H1 (cell line): ENCODE measurements around the gene RMP24.

ENCODE experiments used
- CTCF ChIA-PET: fragments of 300-600 bp; sonication (Branson Sonifier 250); formaldehyde crosslinking; loops from one replicate; lab custom pipeline; 2021; ENCODE audit not compliant: partially characterized antibody; lab: Charles Lee
- POLR2A ChIA-PET: fragments of 300-600 bp; sonication (Branson Sonifier 250); formaldehyde crosslinking; loops from one replicate; lab custom pipeline; 2021; ENCODE audit warnings: inconsistent platforms; ENCODE audit not compliant: partially characterized antibody; lab: Charles Lee
- DNase-seq, 2 experiments: peaks; one replicate each; pipeline versions ENCODE4 v3.0.0 to v3.0.0-alpha.2; 2010 to 2022; ENCODE audit warnings: low spot score in 2 of 2, low read depth in 1 of 2, mixed read lengths in 1 of 2
- FAIRE-seq: peaks from 2 replicates; lab custom pipeline; 2011; peaks lifted over from hg19 to GRCh38; lab: Jason Lieb, UNC
- H2AFZ ChIP-seq: 2 replicates; pipeline ENCODE4 v1.8.1; 2012; ENCODE audit warnings: low read length, inconsistent platforms
- H2AK5ac ChIP-seq: 2 replicates; pipeline ENCODE4 v1.6.1; 2013; ENCODE audit warnings: low read depth, low read length
- H2BK120ac ChIP-seq: replicated peaks from 2 replicates; pipeline ENCODE3; 2013; ENCODE audit warnings: low read depth, low read length, inconsistent platforms
- H2BK12ac ChIP-seq: 2 replicates; pipeline ENCODE4 v1.6.1; 2013; ENCODE audit warnings: low read depth, low read length
- H2BK15ac ChIP-seq: 2 replicates; pipeline ENCODE4 v1.6.1; 2013; ENCODE audit warnings: low read length
- H2BK20ac ChIP-seq: 2 replicates; pipeline ENCODE4 v1.6.1; 2013; ENCODE audit warnings: low read length
- H2BK5ac ChIP-seq: 2 replicates; pipeline ENCODE4 v1.6.1; 2013; ENCODE audit warnings: low read depth, low read length
- H3K14ac ChIP-seq: 2 replicates; pipeline ENCODE4 v1.6.1; 2013; ENCODE audit warnings: inconsistent platforms; ENCODE audit not compliant: insufficient read length
- H3K18ac ChIP-seq: 2 replicates; pipeline ENCODE4 v1.6.1; 2013; ENCODE audit warnings: low read length; ENCODE audit errors: extremely low read depth
- H3K23ac ChIP-seq: 2 replicates; pipeline ENCODE4 v1.6.1; 2013; ENCODE audit warnings: inconsistent platforms; ENCODE audit not compliant: insufficient read length
- H3K23me2 ChIP-seq: 2 replicates; pipeline ENCODE4 v1.6.1; 2013; ENCODE audit warnings: low read depth, low read length
- H3K27ac ChIP-seq: 2 replicates; pipeline ENCODE4 v1.6.1; 2011; ENCODE audit warnings: low read depth, low read length, inconsistent platforms
- H3K27me3 ChIP-seq, 4 experiments: replicated peaks in 1 of 4; 1 replicate in 1 of 4; 2 replicates in 3 of 4; pipeline versions ENCODE4 v1.6.1 to v1.8.1; 2011 to 2013; ENCODE audit warnings: low read length in 3 of 4, mild to moderate bottlenecking in 3 of 4, inconsistent platforms in 2 of 4, mixed read lengths in 2 of 4, moderate library complexity in 1 of 4; ENCODE audit not compliant: control insufficient read depth in 3 of 4, insufficient read depth in 3 of 4; ENCODE audit errors: extremely low read depth in 1 of 4
- H3K36me3 ChIP-seq, 4 experiments: 2 replicates each; pipeline versions ENCODE4 v1.6.1 to v1.8.1; 2011 to 2013; ENCODE audit warnings: mild to moderate bottlenecking in 4 of 4, low read length in 3 of 4, moderate library complexity in 2 of 4, control low read depth in 1 of 4, inconsistent platforms in 1 of 4; ENCODE audit not compliant: insufficient read depth in 4 of 4, control insufficient read depth in 2 of 4
- H3K4ac ChIP-seq: replicated peaks from 2 replicates; pipeline ENCODE3; 2013; ENCODE audit warnings: low read length, low read depth, mixed read lengths, inconsistent platforms; ENCODE audit not compliant: insufficient read length
- H3K4me1 ChIP-seq, 4 experiments: replicated peaks in 1 of 4; 1 replicate in 1 of 4; 2 replicates in 3 of 4; pipeline versions ENCODE4 v1.6.1 to v1.8.1; 2011 to 2013; ENCODE audit warnings: low read length in 3 of 4, inconsistent platforms in 2 of 4, mixed read lengths in 1 of 4; ENCODE audit not compliant: insufficient read depth in 4 of 4, control insufficient read depth in 3 of 4
- H3K4me2 ChIP-seq, 2 experiments: 2 replicates each; pipeline versions ENCODE4 v1.6.1 to v1.8.1; 2011 to 2013; ENCODE audit warnings: low read depth in 2 of 2, low read length in 2 of 2, control low read depth in 1 of 2, inconsistent platforms in 1 of 2, mild to moderate bottlenecking in 1 of 2; ENCODE audit not compliant: insufficient read depth in 1 of 2
- H3K4me3 ChIP-seq, 4 experiments: fragments of 200-600, 300-600 bp in 1 of 4; sonication (generic), shearing (Covaris generic), sonication (Bioruptor Twin) in 1 of 4; 2 replicates each; pipeline versions ENCODE4 v1.5.1 to v1.8.1; 2011 to 2016; ENCODE audit warnings: low read length in 4 of 4, low read depth in 3 of 4, control low read depth in 2 of 4, inconsistent platforms in 2 of 4, mild to moderate bottlenecking in 2 of 4, mixed read lengths in 1 of 4, moderate library complexity in 1 of 4; ENCODE audit not compliant: insufficient read depth in 2 of 4; ENCODE audit errors: extremely low read depth in 1 of 4
- H3K56ac ChIP-seq: replicated peaks from 2 replicates; pipeline ENCODE3; 2013; ENCODE audit warnings: low read depth, mild to moderate bottlenecking, mixed read lengths, low read length, inconsistent platforms; ENCODE audit not compliant: insufficient read length
- H3K79me1 ChIP-seq: 2 replicates; pipeline ENCODE4 v1.6.1; 2013; ENCODE audit warnings: low read depth, low read length, control low read depth
- H3K79me2 ChIP-seq, 2 experiments: 2 replicates each; pipeline versions ENCODE4 v1.6.1 to v1.8.1; 2012 to 2013; ENCODE audit warnings: low read length in 2 of 2, mild to moderate bottlenecking in 2 of 2, inconsistent platforms in 1 of 2; ENCODE audit not compliant: insufficient read depth in 2 of 2, control insufficient read depth in 1 of 2
- H3K9ac ChIP-seq, 4 experiments: replicated peaks in 1 of 4; 1 replicate in 1 of 4; 2 replicates in 3 of 4; pipeline versions ENCODE4 v1.6.1 to v1.8.1; 2011 to 2013; ENCODE audit warnings: low read depth in 3 of 4, low read length in 3 of 4, control low read depth in 2 of 4, mild to moderate bottlenecking in 2 of 4, moderate library complexity in 2 of 4, inconsistent platforms in 1 of 4; ENCODE audit errors: extremely low read depth in 1 of 4
- H3K9me3 ChIP-seq, 2 experiments: 2 replicates each; pipeline versions ENCODE4 v1.6.1 to v1.8.1; 2012 to 2013; ENCODE audit warnings: mild to moderate bottlenecking in 2 of 2, moderate library complexity in 2 of 2, control low read depth in 1 of 2, inconsistent platforms in 1 of 2, low read depth in 1 of 2, low read length in 1 of 2, mixed read lengths in 1 of 2; ENCODE audit not compliant: insufficient read depth in 2 of 2
- H4K20me1 ChIP-seq, 2 experiments: replicated peaks in 1 of 2; 2 replicates each; pipeline versions ENCODE3 to v1.8.1; 2011 to 2013; ENCODE audit warnings: inconsistent platforms in 2 of 2, low read length in 2 of 2, mild to moderate bottlenecking in 1 of 2; ENCODE audit not compliant: insufficient read depth in 2 of 2, control insufficient read depth in 1 of 2
- H4K5ac ChIP-seq: 2 replicates; pipeline ENCODE4 v1.6.1; 2013; ENCODE audit warnings: low read length, low read depth, mixed read lengths, inconsistent platforms; ENCODE audit not compliant: insufficient read length
- H4K8ac ChIP-seq: 2 replicates; pipeline ENCODE4 v1.8.0; 2013; ENCODE audit warnings: mild to moderate bottlenecking, moderate library complexity, low read length, inconsistent platforms; ENCODE audit not compliant: insufficient read depth; ENCODE audit errors: extremely low read depth
- H4K91ac ChIP-seq: replicated peaks from 2 replicates; pipeline ENCODE3; 2013; ENCODE audit warnings: low read length, mixed read lengths, inconsistent platforms; ENCODE audit not compliant: insufficient read length
- BCL11A ChIP-seq, 2 experiments: IDR thresholded peaks; one replicate each; pipeline ENCODE4 v1.6.1; 2011; ENCODE audit warnings: low read depth in 2 of 2, low read length in 2 of 2, mild to moderate bottlenecking in 2 of 2
- CHD1 ChIP-seq: IDR thresholded peaks from 2 replicates; pipeline ENCODE4 v1.6.1; 2012; ENCODE audit warnings: low read depth, low read length, improper control_type of control experiment
- NRF1 ChIP-seq: IDR thresholded peaks from 2 replicates; pipeline ENCODE4 v1.6.1; 2011; ENCODE audit warnings: mild to moderate bottlenecking, low read depth, low read length, improper control_type of control experiment
- RAD21 ChIP-seq, 2 experiments: IDR thresholded peaks in 1 of 2; conservative IDR thresholded peaks in 1 of 2; 2 replicates each; pipeline ENCODE4 v1.6.1; 2011; ENCODE audit warnings: low read depth in 2 of 2, low read length in 2 of 2, improper control_type of control experiment in 1 of 2, inconsistent platforms in 1 of 2, mild to moderate bottlenecking in 1 of 2, moderate library complexity in 1 of 2
- SIRT6 ChIP-seq: IDR thresholded peaks from one replicate; pipeline ENCODE4 v1.7.1; 2012; ENCODE audit warnings: low read length, inconsistent platforms
- SP2 ChIP-seq: IDR thresholded peaks from 2 replicates; pipeline ENCODE4 v1.6.1; 2012; ENCODE audit warnings: mild to moderate bottlenecking, low read length, inconsistent platforms
- WGBS, 2 experiments: shearing (Covaris generic) in 1 of 2; methylation state at CpG; one replicate each; pipeline versions ENCODE4 v1.1.6 to v1.1.7; 2013 to 2015; ENCODE audit warnings: low lambda C conversion rate in 2 of 2, mixed read lengths in 2 of 2, inconsistent platforms in 1 of 2, low coverage in 1 of 2, missing lambda C conversion rate in 1 of 2; ENCODE audit not compliant: insufficient replicate concordance in 2 of 2, insufficient coverage in 1 of 2, insufficient read length in 1 of 2; ENCODE audit errors: extremely low coverage in 1 of 2, missing lambda C conversion rate in 1 of 2; 5-methylcytosine and 5-hydroxymethylcytosine counted together
- TF ChIP-seq, protein P1 (sequence below): IDR thresholded peaks from 2 replicates; pipeline ENCODE4 v1.6.1; 2012; ENCODE audit warnings: inconsistent platforms

The RMP24 gene

DNA sequence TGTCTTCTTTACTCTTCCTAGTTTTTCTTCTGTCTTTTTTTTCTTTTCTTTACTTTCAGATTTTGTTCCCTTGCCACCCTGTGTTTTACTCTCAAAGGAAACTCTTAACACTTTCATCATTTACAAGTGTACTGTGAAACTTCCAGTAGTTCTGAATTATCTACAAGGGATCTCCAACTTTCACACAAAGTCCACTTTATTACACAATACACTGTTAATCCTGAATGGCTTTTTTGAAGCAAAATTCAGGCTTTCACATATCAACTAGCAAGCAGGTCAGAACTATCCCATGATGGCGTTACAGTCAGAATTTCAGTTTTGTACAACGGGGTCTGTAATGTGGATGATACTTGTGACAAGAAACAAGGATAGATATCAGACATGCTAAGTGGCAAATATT, 34.5 kb downstream of the RMP24 start:
- no peaks in the 10 kb centered on the region for H4K20me1 ChIP-seq
- H3K4ac ChIP-seq = no peak overlapping the region
- H3K56ac ChIP-seq = no peak overlapping the region
- no peaks in the 10 kb centered on the region for H3K79me1 ChIP-seq
- H3K36me3 ChIP-seq = no peaks in the 10 kb centered on the region
- TF ChIP-seq, protein P1, sequence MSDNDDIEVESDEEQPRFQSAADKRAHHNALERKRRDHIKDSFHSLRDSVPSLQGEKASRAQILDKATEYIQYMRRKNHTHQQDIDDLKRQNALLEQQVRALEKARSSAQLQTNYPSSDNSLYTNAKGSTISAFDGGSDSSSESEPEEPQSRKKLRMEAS = no peak
- TF ChIP-seq SIRT6 = no peak
- no peak for TF ChIP-seq CHD1
- TF ChIP-seq BCL11A (IDR thresholded peaks at IDR 0.05; ENCODE audit: low read depth in 2 of 2, low read length in 2 of 2) = no peak
- no peak for TF ChIP-seq NRF1
- TF ChIP-seq RAD21 (IDR thresholded peaks at IDR 0.05 in 1 of 2, conservative IDR thresholded peaks at IDR 0.05 in 1 of 2; ENCODE audit: low read depth in 2 of 2, low read length in 2 of 2) = no peak
- no peak for TF ChIP-seq SP2
- TF ChIP-seq, all 59 proteins: peak for 0
- no peak overlapping the region for H3K18ac ChIP-seq
- ChIA-PET CTCF (interaction anchor here (4.9 kb wide), 1 partner anchor 10 kb away, joined by 29 read pairs; no protein-coding TSS in a partner anchor), POLR2A (interaction anchor here (0.8 to 2.1 kb wide), 5 partner anchors 10 to 34 kb away, joined by 3 to 5 read pairs (median 4); no protein-coding TSS in a partner anchor)
- H4K8ac ChIP-seq = no peak overlapping the region
- FAIRE-seq (no peak), DNase-seq (no peak)
- H3K79me2 ChIP-seq = no peaks in the 10 kb centered on the region
- no peak overlapping the region for H2AK5ac ChIP-seq
- no peak overlapping the region for H2BK15ac ChIP-seq
- H3K14ac ChIP-seq = no peak overlapping the region
- no peaks in the 10 kb centered on the region for H3K23me2 ChIP-seq
- H3K9ac ChIP-seq = no peak overlapping the region
- no peak overlapping the region for H3K23ac ChIP-seq
- H2BK20ac ChIP-seq = no peak overlapping the region
- no peak overlapping the region for H3K4me2 ChIP-seq
- no peaks in the 10 kb centered on the region for H3K4me1 ChIP-seq
- no peak overlapping the region for H2BK12ac ChIP-seq
- no peak overlapping the region for H3K4me3 ChIP-seq
- no peak overlapping the region for H3K27ac ChIP-seq
- H2BK120ac ChIP-seq = no peak overlapping the region
- no peak overlapping the region for H4K5ac ChIP-seq
- 84% methylated on average over 2 of the region's 2 CpGs; no CpG with 5 or more reads in 1 of the 2 experiments for WGBS, 2 experiments
- no peak overlapping the region for H2AFZ ChIP-seq
- no peak overlapping the region for H2BK5ac ChIP-seq
- no peaks in the 10 kb centered on the region for H3K9me3 ChIP-seq
- H4K91ac ChIP-seq = no peak overlapping the region
- no peaks in the 10 kb centered on the region for H3K27me3 ChIP-seq
